SKM-1 treated with dmso at 0.1 percent for 144 hours (cell line): ENCODE results near the gene DIDO1.

Source experiments
- DNase-seq: peaks from one replicate; lab custom pipeline; 2025; ENCODE audit not compliant: unreplicated experiment; lab: John Stamatoyannopoulos, UW

The DIDO1 gene

GRCh38 chr20:62911701-62912280 is 14.5 kb downstream of the DIDO1 start:
- DNase-seq, result no peak

- no peak for DNase-seq
Observed at GRCh38 chr20:62910777-62911497, 15.4 kb downstream of the DIDO1 start.

GRCh38 chr20:62910217-62910766 is 16.0 kb downstream of the DIDO1 start:
- no peak for DNase-seq

GRCh38 chr20:62908971-62909791 is 17.1 kb downstream of the DIDO1 start:
- no peak for DNase-seq

- DNase-seq, result no peak
Observed at GRCh38 chr20:62907384-62908317, 18.7 kb downstream of the DIDO1 start.

- no peak for DNase-seq
Observed at GRCh38 chr20:62906647-62907375, 19.5 kb downstream of the DIDO1 start.

- DNase-seq, result no peak
Observed at GRCh38 chr20:62906209-62906608, 20.1 kb downstream of the DIDO1 start.

GRCh38 chr20:62905536-62906117 is 20.7 kb downstream of the DIDO1 start:
- no peak for DNase-seq

- no peak for DNase-seq
Observed at GRCh38 chr20:62902926-62903615, 23.2 kb downstream of the DIDO1 start.

- no peak for DNase-seq
Observed at GRCh38 chr20:62901891-62902290, 24.4 kb downstream of the DIDO1 start.

GRCh38 chr20:62900692-62901584 is 25.4 kb downstream of the DIDO1 start:
- DNase-seq, result no peak

GRCh38 chr20:62900052-62900691 is 26.1 kb downstream of the DIDO1 start:
- DNase-seq, result peak; percentile 72

- no peak for DNase-seq
Observed at GRCh38 chr20:62899633-62900051, 26.7 kb downstream of the DIDO1 start.

- no peak for DNase-seq
Observed at GRCh38 chr20:62898970-62899632, 27.2 kb downstream of the DIDO1 start.

- no peak for DNase-seq
Observed at GRCh38 chr20:62898093-62898964, 28.0 kb downstream of the DIDO1 start.

- DNase-seq, result no peak
Observed at GRCh38 chr20:62897666-62898065, 28.6 kb downstream of the DIDO1 start.
